ENCODE results near the gene GANAB.

- TF ChIP-seq, protein P1, sequence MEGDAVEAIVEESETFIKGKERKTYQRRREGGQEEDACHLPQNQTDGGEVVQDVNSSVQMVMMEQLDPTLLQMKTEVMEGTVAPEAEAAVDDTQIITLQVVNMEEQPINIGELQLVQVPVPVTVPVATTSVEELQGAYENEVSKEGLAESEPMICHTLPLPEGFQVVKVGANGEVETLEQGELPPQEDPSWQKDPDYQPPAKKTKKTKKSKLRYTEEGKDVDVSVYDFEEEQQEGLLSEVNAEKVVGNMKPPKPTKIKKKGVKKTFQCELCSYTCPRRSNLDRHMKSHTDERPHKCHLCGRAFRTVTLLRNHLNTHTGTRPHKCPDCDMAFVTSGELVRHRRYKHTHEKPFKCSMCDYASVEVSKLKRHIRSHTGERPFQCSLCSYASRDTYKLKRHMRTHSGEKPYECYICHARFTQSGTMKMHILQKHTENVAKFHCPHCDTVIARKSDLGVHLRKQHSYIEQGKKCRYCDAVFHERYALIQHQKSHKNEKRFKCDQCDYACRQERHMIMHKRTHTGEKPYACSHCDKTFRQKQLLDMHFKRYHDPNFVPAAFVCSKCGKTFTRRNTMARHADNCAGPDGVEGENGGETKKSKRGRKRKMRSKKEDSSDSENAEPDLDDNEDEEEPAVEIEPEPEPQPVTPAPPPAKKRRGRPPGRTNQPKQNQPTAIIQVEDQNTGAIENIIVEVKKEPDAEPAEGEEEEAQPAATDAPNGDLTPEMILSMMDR (conservative IDR thresholded peaks at IDR 0.05; ENCODE audit: low read depth, low read length), result no peak
- no peak for TF ChIP-seq EZH2 (IDR thresholded peaks at IDR 0.05; ENCODE audit: low read length, unreplicated experiment)
Measured at GRCh38 chr11:62592989-62593421, 53.4 kb downstream of the GANAB start.

Data from PC-3 (cell line).